Endothelial cell (in vitro differentiated cells): ENCODE measurements around the gene NFIC. TPM values are rescaled to one million over a fixed set of nuclear protein-coding genes. Genes with fewer than 3 reads are reported as not detected.

ENCODE experiments used
- DNase-seq: peaks from one replicate; pipeline ENCODE4 v3.0.0; 2021; ENCODE audit warnings: low spot score
- H3K27ac Mint-ChIP-seq: one replicate; pipeline ENCODE4 v1.8.0; 2021; ENCODE audit warnings: mixed read lengths, inconsistent platforms; ENCODE audit not compliant: unreplicated experiment
- H3K27me3 Mint-ChIP-seq: one replicate; pipeline ENCODE4 v1.8.0; 2021; ENCODE audit warnings: mild to moderate bottlenecking, moderate library complexity, mixed read lengths, inconsistent platforms; ENCODE audit not compliant: unreplicated experiment
- H3K36me3 Mint-ChIP-seq: one replicate; pipeline ENCODE4 v1.8.0; 2021; ENCODE audit warnings: mild to moderate bottlenecking, low read depth, mixed read lengths, inconsistent platforms; ENCODE audit not compliant: unreplicated experiment
- H3K4me1 Mint-ChIP-seq: one replicate; pipeline ENCODE4 v1.8.0; 2021; ENCODE audit warnings: mild to moderate bottlenecking, mixed read lengths, inconsistent platforms; ENCODE audit not compliant: unreplicated experiment
- H3K4me3 Mint-ChIP-seq: one replicate; pipeline ENCODE4 v1.8.0; 2021; ENCODE audit warnings: mild to moderate bottlenecking, mixed read lengths, inconsistent platforms; ENCODE audit not compliant: unreplicated experiment
- H3K9me3 Mint-ChIP-seq: one replicate; pipeline ENCODE4 v1.8.0; 2021; ENCODE audit warnings: mixed read lengths, inconsistent platforms; ENCODE audit not compliant: unreplicated experiment
- total RNA-seq: library from RNA; stranded (reverse); fragmentation: NEBNext Ultra II Directional; extraction: Animal tissue kit (Norgen Biotek cat#: 25700); gene quantifications from one replicate; pipeline ENCODE4 v1.2.1, GENCODE V29; 2021; ENCODE audit not compliant: unreplicated experiment
- TF ChIP-seq, protein P1 (sequence below): fragments of 200-600 bp; sonication (generic); IDR thresholded peaks from one replicate; pipeline ENCODE4 v1.5.0; 2021; ENCODE audit warnings: antibody characterized with exemption; ENCODE audit not compliant: unreplicated experiment

Gene NFIC
- total RNA-seq, 1 donor from 2014 or later = 4.9 TPM

GRCh38 chr19:3455960-3456601 lies 89.7 kb downstream of the NFIC start:
- TF ChIP-seq, protein P1, sequence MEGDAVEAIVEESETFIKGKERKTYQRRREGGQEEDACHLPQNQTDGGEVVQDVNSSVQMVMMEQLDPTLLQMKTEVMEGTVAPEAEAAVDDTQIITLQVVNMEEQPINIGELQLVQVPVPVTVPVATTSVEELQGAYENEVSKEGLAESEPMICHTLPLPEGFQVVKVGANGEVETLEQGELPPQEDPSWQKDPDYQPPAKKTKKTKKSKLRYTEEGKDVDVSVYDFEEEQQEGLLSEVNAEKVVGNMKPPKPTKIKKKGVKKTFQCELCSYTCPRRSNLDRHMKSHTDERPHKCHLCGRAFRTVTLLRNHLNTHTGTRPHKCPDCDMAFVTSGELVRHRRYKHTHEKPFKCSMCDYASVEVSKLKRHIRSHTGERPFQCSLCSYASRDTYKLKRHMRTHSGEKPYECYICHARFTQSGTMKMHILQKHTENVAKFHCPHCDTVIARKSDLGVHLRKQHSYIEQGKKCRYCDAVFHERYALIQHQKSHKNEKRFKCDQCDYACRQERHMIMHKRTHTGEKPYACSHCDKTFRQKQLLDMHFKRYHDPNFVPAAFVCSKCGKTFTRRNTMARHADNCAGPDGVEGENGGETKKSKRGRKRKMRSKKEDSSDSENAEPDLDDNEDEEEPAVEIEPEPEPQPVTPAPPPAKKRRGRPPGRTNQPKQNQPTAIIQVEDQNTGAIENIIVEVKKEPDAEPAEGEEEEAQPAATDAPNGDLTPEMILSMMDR = no peak
- Mint-ChIP-seq H3K4me3 (no peak overlapping the region), H3K4me1 (peaks cover 2% of the 10 kb centered on the region), H3K36me3 (peaks cover 3% of the 10 kb centered on the region), H3K27ac (no peak overlapping the region), H3K27me3 (peaks cover 4% of the 10 kb centered on the region), H3K9me3 (no peaks in the 10 kb centered on the region)
- no peak for DNase-seq

DNA sequence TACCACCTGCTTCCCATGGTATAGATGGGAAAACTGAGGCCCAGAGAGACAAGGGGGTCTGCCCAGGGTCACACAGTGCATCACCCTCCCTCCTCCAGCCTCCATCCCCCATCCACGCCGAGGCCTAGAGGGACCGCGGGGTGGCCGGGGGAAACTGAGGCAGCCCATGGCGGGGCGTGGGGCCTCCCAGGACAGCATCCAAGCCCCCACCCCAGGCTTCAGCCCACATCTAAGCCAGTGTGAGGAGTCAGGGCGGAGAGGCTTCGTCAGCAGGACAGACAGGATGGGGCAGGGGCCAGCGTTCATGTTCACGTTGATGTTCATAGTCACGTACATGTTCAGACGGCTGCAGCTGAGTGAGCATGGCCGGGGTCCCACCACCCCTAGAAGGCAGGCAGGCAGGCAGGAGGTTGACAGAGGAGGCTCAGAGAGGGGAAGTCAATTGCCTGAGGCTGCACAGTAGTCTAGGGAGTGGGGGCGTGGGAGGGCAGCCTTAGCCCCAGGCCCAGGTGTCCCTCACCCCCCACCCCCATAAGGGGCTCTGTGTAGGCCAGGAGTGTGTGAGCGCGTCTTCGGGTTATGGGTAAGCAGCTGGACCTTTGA lies 90.6 kb downstream of the NFIC start:
- no peak overlapping the region for H3K4me3 Mint-ChIP-seq
- peaks cover 3% of the 10 kb centered on the region for H3K36me3 Mint-ChIP-seq
- TF ChIP-seq, protein P1 = no peak
- no peaks in the 10 kb centered on the region for H3K9me3 Mint-ChIP-seq
- H3K27me3 Mint-ChIP-seq = peaks cover 4% of the 10 kb centered on the region
- no peaks in the 10 kb centered on the region for H3K4me1 Mint-ChIP-seq
- no peak for DNase-seq
- no peak overlapping the region for H3K27ac Mint-ChIP-seq

GRCh38 chr19:3457528-3458228 lies 91.3 kb downstream of the NFIC start:
- Mint-ChIP-seq H3K36me3 (peaks cover 5% of the 10 kb centered on the region), H3K4me3 (no peak overlapping the region), H3K9me3 (no peaks in the 10 kb centered on the region), H3K27ac (no peak overlapping the region), H3K4me1 (peaks cover 1% of the 10 kb centered on the region), H3K27me3 (peaks cover 8% of the 10 kb centered on the region)
- no peak for DNase-seq
- TF ChIP-seq, protein P1 = no peak

DNA sequence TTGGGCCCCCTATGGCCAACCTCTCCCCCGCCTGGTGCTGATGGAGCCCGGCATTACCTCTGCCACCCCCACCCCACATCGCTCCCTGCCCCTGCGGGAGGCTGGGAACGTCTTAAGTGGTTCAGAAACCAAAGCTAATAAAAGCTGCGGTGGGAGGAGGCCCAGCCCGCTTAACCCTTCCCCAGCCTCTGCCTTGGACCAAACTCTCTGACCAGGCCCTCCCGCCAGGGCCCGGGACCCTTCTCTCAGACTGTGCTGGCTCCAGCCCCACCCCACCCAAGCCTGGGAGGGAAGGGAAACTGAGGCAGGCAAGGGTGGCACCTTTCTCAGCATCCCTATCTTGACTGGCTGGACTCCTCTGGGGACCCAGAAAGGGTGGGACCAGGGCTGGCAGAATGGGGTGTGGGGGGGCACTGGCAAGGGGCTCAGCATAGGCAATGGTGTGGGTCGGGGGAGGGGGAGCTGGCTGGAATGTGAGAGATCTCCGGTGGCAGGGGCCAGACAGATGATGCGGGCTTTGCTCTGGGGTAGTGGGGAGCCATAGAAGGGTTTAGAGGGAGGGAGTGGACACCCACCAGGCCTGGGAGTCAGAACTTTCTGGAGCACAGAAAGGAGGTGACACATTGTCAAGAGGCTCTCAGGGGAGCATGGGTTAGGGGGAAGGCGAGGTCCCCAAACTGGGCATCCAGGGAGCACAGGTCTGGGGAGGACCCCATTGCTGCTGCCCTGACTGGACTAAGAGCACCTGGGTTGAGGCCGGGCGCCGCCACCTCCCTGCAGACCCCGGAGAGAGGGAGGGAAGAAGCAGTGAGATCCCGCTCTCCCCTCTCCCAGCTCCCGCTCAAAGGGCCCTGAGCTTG lies 92.1 kb downstream of the NFIC start:
- Mint-ChIP-seq H3K27ac (no peak overlapping the region), H3K4me1 (peaks cover 3% of the 10 kb centered on the region), H3K4me3 (no peak overlapping the region), H3K27me3 (peaks cover 11% of the 10 kb centered on the region), H3K9me3 (no peaks in the 10 kb centered on the region), H3K36me3 (peaks cover 4% of the 10 kb centered on the region)
- TF ChIP-seq, protein P1 = no peak
- DNase-seq = no peak
